ENCODE measurements around the gene TANGO2. TPM values are rescaled to one million over a fixed set of nuclear protein-coding genes. Genes with fewer than 3 reads are reported as not detected.
A peak's percentile ranks its signal among the peaks of the same experiment; 100 is the strongest.

The TANGO2 gene
- total and polyA plus RNA-seq, 7 experiments from 2014 or later = 20.0 to 43.1 (median 38.6) TPM

- Histone ChIP-seq H3K36me3 (ENCODE audit: control insufficient read depth in 2 of 3, insufficient read depth in 3 of 3, low read length in 3 of 3) (peaks cover 0 to 4% (median 0%) of the 10 kb centered on the region in 3 experiments), H3K27me3 (ENCODE audit: control insufficient read depth in 2 of 2, insufficient read depth in 2 of 2, low read length in 2 of 2) (no peaks in the 10 kb centered on the region), H3K4me3 (ENCODE audit: low read length) (no peak overlapping the region), H3K4me1 (ENCODE audit: control insufficient read depth in 2 of 2, insufficient read depth in 2 of 2, low read length in 2 of 2) (peaks cover 9 to 13% of the 10 kb centered on the region in 2 donors), H3K9me3 (ENCODE audit: control insufficient read depth in 2 of 3, low read length in 3 of 3) (no peaks in the 10 kb centered on the region), H3K27ac (ENCODE audit: low read depth, low read length) (no peak overlapping the region)
- Mint-ChIP-seq H3K27ac (peak overlapping the region in 3 of 9 donors; percentile 41 to 69 (median 47)), H3K27me3 (no peaks in the 10 kb centered on the region), H3K9me3 (no peaks in the 10 kb centered on the region), H3K4me1 (peaks cover 27 to 67% (median 44%) of the 10 kb centered on the region in 7 donors), H3K4me3 (no peak overlapping the region), H3K36me3 (peaks cover 0 to 8% (median 0%) of the 10 kb centered on the region in 5 donors)
- ChIA-PET CTCF (interaction anchor here (0.6 kb wide), 1 partner anchor 78 kb away, joined by 3 read pairs; no protein-coding TSS in a partner anchor), POLR2A (interaction anchor here (0.6 to 1.0 kb wide), 2 partner anchors 9 kb away, joined by 3 read pairs; no protein-coding TSS in a partner anchor)
- intact Hi-C loops (cut with micrococcal nuclease) = no loop called here
- no peak for ATAC-seq
- DNase-seq = no peak
These were observed 5.4 kb downstream of the TANGO2 start for GRCh38 chr22:20026204-20026908.

GRCh38 chr22:20026996-20027601 lies 6.2 kb downstream of the TANGO2 start:
- Histone ChIP-seq H3K27ac (ENCODE audit: low read depth, low read length) (no peak overlapping the region), H3K36me3 (ENCODE audit: control insufficient read depth in 2 of 3, insufficient read depth in 3 of 3, low read length in 3 of 3) (peaks cover 0 to 9% (median 0%) of the 10 kb centered on the region in 3 experiments), H3K27me3 (ENCODE audit: control insufficient read depth in 2 of 2, insufficient read depth in 2 of 2, low read length in 2 of 2) (no peaks in the 10 kb centered on the region), H3K4me1 (ENCODE audit: control insufficient read depth in 2 of 2, insufficient read depth in 2 of 2, low read length in 2 of 2) (peaks cover 13 to 15% of the 10 kb centered on the region in 2 donors), H3K9me3 (ENCODE audit: control insufficient read depth in 2 of 3, low read length in 3 of 3) (no peaks in the 10 kb centered on the region), H3K4me3 (ENCODE audit: low read length) (no peak overlapping the region)
- CTCF ChIA-PET = interaction anchor here (0.7 kb wide), 1 partner anchor 56 kb away, joined by 4 read pairs; no protein-coding TSS in a partner anchor
- Mint-ChIP-seq H3K4me1 (peaks cover 22 to 67% (median 45%) of the 10 kb centered on the region in 7 donors), H3K36me3 (peaks cover 0 to 8% (median 0%) of the 10 kb centered on the region in 5 donors), H3K27ac (peak overlapping the region in 2 of 9 donors; percentile 9 to 47), H3K4me3 (no peak overlapping the region), H3K9me3 (no peaks in the 10 kb centered on the region), H3K27me3 (no peaks in the 10 kb centered on the region)
- intact Hi-C loops (cut with micrococcal nuclease) = no loop called here
- POLR2A ChIA-PET = interaction anchor here (1.0 kb wide), 1 partner anchor 10 kb away, joined by 3 read pairs; no protein-coding TSS in a partner anchor
- DNase-seq = no peak
- no peak for ATAC-seq

GRCh38 chr22:20027966-20028854 lies 7.3 kb downstream of the TANGO2 start:
- Mint-ChIP-seq H3K27me3 (no peaks in the 10 kb centered on the region), H3K36me3 (peaks cover 0 to 11% (median 0%) of the 10 kb centered on the region in 5 donors), H3K4me3 (no peak overlapping the region), H3K27ac (no peak overlapping the region), H3K9me3 (peaks cover 0 to 2% (median 0%) of the 10 kb centered on the region in 11 donors), H3K4me1 (peaks cover 13 to 62% (median 34%) of the 10 kb centered on the region in 7 donors)
- Histone ChIP-seq H3K27ac (ENCODE audit: low read depth, low read length) (no peak overlapping the region), H3K4me1 (ENCODE audit: control insufficient read depth in 2 of 2, insufficient read depth in 2 of 2, low read length in 2 of 2) (peaks cover 11 to 13% of the 10 kb centered on the region in 2 donors), H3K27me3 (ENCODE audit: control insufficient read depth in 2 of 2, insufficient read depth in 2 of 2, low read length in 2 of 2) (no peaks in the 10 kb centered on the region), H3K36me3 (ENCODE audit: control insufficient read depth in 2 of 3, insufficient read depth in 3 of 3, low read length in 3 of 3) (peaks cover 0 to 13% (median 0%) of the 10 kb centered on the region in 3 experiments), H3K4me3 (ENCODE audit: low read length) (no peak overlapping the region), H3K9me3 (ENCODE audit: control insufficient read depth in 2 of 3, low read length in 3 of 3) (no peaks in the 10 kb centered on the region)
- DNase-seq (peak in 1 of 9 donors; percentile 25), ATAC-seq (no peak)
- CTCF ChIA-PET = no interaction called here
- POLR2A ChIA-PET = no interaction called here
- intact Hi-C loops (cut with micrococcal nuclease) = loop anchor here (1.0 kb wide), 1 partner anchor 58 kb away; no protein-coding TSS in a partner anchor

GRCh38 chr22:20028855-20029549 lies 8.1 kb downstream of the TANGO2 start:
- no peak for ATAC-seq

GRCh38 chr22:20029550-20030225 lies 8.8 kb downstream of the TANGO2 start:
- Histone ChIP-seq H3K27ac (ENCODE audit: low read depth, low read length) (no peak overlapping the region), H3K36me3 (ENCODE audit: control insufficient read depth in 2 of 3, insufficient read depth in 3 of 3, low read length in 3 of 3) (peaks cover 0 to 13% (median 0%) of the 10 kb centered on the region in 3 experiments), H3K9me3 (ENCODE audit: control insufficient read depth in 2 of 3, low read length in 3 of 3) (no peaks in the 10 kb centered on the region), H3K4me3 (ENCODE audit: low read length) (no peak overlapping the region), H3K27me3 (ENCODE audit: control insufficient read depth in 2 of 2, insufficient read depth in 2 of 2, low read length in 2 of 2) (no peaks in the 10 kb centered on the region), H3K4me1 (ENCODE audit: control insufficient read depth in 2 of 2, insufficient read depth in 2 of 2, low read length in 2 of 2) (peaks cover 11 to 13% of the 10 kb centered on the region in 2 donors)
- no peak for ATAC-seq
- peaks cover 0 to 17% (median 5%) of the 10 kb centered on the region in 5 donors for H3K36me3 Mint-ChIP-seq
- ChIA-PET CTCF (interaction anchor here (0.6 kb wide), 1 partner anchor 907 kb away, joined by 6 read pairs; no protein-coding TSS in a partner anchor), POLR2A (interaction anchor here (0.7 kb wide), 1 partner anchor 32 kb away, joined by 4 read pairs; no protein-coding TSS in a partner anchor)
- no peak overlapping the region for H3K4me3 Mint-ChIP-seq
- H3K9me3 Mint-ChIP-seq = peaks cover 0 to 2% (median 0%) of the 10 kb centered on the region in 11 donors
- no peak for DNase-seq
- intact Hi-C loops (cut with micrococcal nuclease) = no loop called here
- no peaks in the 10 kb centered on the region for H3K27me3 Mint-ChIP-seq
- peaks cover 13 to 58% (median 37%) of the 10 kb centered on the region in 7 donors for H3K4me1 Mint-ChIP-seq
- peak overlapping the region in 1 of 9 donors; percentile 70 for H3K27ac Mint-ChIP-seq

More at GRCh38 chr22:20028855-20029549, 8.1 kb downstream of the TANGO2 start:
- Mint-ChIP-seq H3K4me1 (peaks cover 9 to 59% (median 31%) of the 10 kb centered on the region in 7 donors), H3K27ac (no peak overlapping the region), H3K4me3 (peak overlapping the region in 1 of 10 donors; percentile 34), H3K27me3 (no peaks in the 10 kb centered on the region), H3K36me3 (peaks cover 0 to 12% (median under 1%) of the 10 kb centered on the region in 5 donors), H3K9me3 (peaks cover 0 to 2% (median 0%) of the 10 kb centered on the region in 11 donors)
- Histone ChIP-seq H3K27me3 (ENCODE audit: control insufficient read depth in 2 of 2, insufficient read depth in 2 of 2, low read length in 2 of 2) (no peaks in the 10 kb centered on the region), H3K36me3 (ENCODE audit: control insufficient read depth in 2 of 3, insufficient read depth in 3 of 3, low read length in 3 of 3) (peaks cover 0 to 13% (median 0%) of the 10 kb centered on the region in 3 experiments), H3K27ac (ENCODE audit: low read depth, low read length) (no peak overlapping the region), H3K4me3 (ENCODE audit: low read length) (no peak overlapping the region), H3K9me3 (ENCODE audit: control insufficient read depth in 2 of 3, low read length in 3 of 3) (no peaks in the 10 kb centered on the region), H3K4me1 (ENCODE audit: control insufficient read depth in 2 of 2, insufficient read depth in 2 of 2, low read length in 2 of 2) (peaks cover 11 to 13% of the 10 kb centered on the region in 2 donors)
- intact Hi-C loops (cut with micrococcal nuclease) = loop anchor here (1.0 kb wide), 1 partner anchor 59 kb away; no protein-coding TSS in a partner anchor
- CTCF ChIA-PET = no interaction called here
- POLR2A ChIA-PET = no interaction called here
- no peak for DNase-seq
